A375 (cell line): ENCODE data around the gene ADAMTS1. TPM values are rescaled to one million over a fixed set of nuclear protein-coding genes. Genes with fewer than 3 reads are reported as not detected.

Experiments used
- total RNA-seq: library from RNA; depleted of rRNA; stranded (reverse); fragments of >200 nt; shearing (Covaris generic); gene quantifications from 2 replicates; pipeline ENCODE4 v1.2.3, GENCODE V29; 2014; rRNA removed

The ADAMTS1 gene
- total RNA-seq: 6.4 and 8.9 TPM in 2 replicates

DNA sequence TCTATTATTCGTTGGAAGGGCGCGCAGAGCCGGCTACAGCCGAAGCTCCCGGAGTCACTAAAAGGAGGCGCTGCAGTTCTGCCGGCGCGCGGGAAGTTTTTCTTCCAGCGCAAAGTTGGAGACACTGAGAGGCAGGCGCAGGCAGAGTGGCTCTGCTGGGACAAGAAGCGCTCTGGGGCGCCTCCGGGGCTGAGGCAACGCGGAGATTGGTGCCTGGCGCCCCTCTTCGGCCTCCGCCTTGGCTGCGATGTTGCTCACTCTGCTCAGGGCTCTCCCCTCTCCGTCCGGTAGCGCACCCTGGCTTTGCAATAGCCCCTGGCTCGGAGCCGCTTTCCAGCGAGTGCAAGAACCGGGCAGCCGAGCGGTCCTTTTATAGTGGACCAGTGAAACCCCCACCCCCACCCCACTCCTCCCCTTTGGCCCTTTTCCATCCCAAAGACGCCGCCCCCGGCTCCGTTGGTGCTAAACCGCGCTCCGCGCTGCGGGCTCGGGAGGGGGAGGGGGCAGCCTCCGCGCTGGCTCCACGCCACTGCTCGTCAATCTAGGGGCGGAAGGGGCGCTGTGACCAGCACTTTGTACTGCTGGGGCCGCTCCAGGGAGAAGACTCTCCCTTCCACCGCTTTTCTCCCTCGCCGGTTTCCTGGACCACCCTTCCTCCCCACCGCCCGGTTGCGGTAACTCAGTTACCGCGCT lies at the start of gene ADAMTS1:
ADAMTS1 (minus strand) TSS at position 344 of the 693 bp plus-strand sequence. CDS start 455 bp downstream, outside the sequence.

Other genes with a start within 250 kb of the ADAMTS1 start
- 0.15 and 0.19 TPM in 2 replicates for gene ADAMTS5, start 121.7 kb upstream of the ADAMTS1 start, total RNA-seq